T-helper 1 cell (primary cell): Measurements from ENCODE around the gene PDXP.
"Not testable (repeated sequence)": the region's sequence is repeated elsewhere in the genome, so short reads cannot be mapped to it uniquely, and the experiment has no call there.

Experiments used
- DNase-seq, 5 donors: peaks; one replicate each; pipeline ENCODE4 v3.0.0-alpha.2; 2012 to 2020
- total RNA-seq, 4 donors: gene quantifications; one replicate each; lab custom pipeline; 2026; lab: John Stamatoyannopoulos, UW

The PDXP gene, protein sequence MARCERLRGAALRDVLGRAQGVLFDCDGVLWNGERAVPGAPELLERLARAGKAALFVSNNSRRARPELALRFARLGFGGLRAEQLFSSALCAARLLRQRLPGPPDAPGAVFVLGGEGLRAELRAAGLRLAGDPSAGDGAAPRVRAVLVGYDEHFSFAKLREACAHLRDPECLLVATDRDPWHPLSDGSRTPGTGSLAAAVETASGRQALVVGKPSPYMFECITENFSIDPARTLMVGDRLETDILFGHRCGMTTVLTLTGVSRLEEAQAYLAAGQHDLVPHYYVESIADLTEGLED
- 0 to 0.36 (median 0.08) reads per million in 4 donors for total RNA-seq

DNA sequence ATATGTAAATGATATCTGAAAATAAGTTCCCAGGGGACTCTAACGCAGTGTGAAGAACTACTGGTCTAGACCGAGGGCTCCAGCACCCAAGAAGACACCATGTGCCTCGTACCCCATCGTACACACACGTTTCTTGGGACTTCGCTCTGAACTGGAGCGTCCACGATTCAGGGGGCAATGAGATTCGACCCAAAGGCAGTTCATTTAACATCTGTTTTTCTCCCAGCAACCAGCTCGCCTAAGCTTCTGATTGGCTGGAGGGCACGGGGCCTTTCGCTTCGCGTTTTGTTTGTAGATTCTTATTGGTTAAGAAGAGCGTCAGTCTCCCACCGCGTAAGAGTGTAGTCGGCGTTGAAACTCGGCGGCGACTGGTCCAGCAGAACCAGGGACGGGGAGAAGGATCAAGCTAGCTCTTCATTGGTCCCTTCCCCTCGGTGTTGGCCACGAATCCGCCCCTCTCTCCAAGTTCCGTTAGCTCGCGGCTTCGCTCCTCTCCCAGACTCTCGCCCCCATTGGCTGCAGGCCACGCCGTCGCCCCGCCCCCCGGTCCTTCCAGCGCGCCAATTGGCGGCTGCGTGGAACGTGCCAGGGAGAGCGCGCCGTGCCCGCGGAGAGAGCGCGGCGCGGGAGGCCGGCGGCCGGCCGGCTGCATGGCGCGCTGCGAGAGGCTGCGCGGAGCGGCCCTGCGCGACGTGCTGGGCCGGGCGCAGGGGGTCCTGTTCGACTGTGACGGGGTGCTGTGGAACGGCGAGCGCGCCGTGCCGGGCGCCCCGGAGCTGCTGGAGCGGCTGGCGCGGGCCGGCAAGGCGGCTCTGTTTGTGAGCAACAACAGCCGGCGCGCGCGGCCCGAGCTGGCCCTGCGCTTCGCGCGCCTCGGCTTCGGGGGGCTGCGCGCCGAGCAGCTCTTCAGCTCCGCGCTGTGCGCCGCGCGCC, at the start of gene PDXP:
TSS of gene PDXP (plus strand) at position 591 of the 933 bp plus-strand sequence. CDS start at position 651, 60 bp downstream.
- peak; percentile 94 to 99 (median 97) for DNase-seq

DNA sequence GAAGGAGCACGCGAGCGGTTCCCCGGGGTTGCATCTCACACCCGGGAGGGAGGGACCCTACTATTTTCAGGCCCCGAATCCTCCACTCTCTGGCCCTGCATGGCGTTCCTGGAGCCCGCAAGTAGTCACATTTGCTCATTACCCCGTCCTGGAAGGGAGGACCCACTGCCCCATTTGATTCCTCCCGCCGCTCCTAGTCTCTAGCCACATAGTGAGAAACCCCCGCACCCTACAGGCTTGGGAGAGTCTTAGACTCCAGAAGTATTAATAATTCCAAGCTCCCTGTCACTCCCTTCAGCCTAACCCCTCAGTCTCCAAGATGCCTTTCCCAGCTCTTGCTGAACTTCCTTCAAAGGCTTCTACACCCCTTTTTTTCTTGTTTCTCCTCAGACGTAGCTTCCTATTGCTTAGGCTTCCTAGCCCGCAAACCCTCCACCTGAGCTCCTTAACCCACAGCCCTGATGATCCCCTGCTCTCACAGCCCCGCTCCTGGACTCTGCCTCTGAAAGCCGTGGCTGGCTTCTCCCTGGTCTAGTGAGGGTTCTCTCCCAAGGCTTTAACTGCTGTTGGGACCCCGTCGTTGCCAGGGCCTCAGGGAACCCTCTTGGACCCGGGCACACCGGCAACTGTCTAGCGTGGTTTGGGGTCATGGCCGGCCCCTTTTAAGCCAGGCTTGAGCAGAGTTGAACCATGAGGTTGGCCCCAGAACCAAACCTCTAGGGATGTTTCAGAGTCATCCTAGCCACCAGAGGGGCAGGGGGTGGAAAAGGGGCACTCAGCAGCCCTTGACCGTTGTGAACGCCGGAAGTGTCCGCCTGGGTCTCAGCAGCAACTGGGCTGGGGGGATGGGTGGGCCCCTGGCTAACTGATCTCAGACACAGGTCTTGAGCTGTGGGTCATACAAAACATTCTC, 49.0 kb upstream of the PDXP start:
- no peak for DNase-seq

DNA sequence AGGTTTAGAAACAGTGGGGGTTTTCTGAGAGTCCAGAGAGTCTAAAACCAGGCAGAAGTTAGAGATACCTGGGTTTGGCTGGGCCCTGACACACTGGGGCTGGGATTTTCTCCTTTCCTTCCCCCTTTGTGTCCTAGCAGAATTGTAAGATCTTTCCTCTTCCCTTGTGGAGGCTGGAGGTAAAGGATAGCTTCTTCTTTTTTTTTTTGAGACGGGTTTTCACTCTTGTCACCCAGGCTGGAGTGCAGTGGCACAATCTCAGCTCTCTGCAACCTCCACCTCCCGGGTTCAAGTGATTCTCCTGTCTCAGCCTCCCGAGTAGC, 48.4 kb upstream of the PDXP start:
- DNase-seq, result not testable (repeated sequence)

DNA sequence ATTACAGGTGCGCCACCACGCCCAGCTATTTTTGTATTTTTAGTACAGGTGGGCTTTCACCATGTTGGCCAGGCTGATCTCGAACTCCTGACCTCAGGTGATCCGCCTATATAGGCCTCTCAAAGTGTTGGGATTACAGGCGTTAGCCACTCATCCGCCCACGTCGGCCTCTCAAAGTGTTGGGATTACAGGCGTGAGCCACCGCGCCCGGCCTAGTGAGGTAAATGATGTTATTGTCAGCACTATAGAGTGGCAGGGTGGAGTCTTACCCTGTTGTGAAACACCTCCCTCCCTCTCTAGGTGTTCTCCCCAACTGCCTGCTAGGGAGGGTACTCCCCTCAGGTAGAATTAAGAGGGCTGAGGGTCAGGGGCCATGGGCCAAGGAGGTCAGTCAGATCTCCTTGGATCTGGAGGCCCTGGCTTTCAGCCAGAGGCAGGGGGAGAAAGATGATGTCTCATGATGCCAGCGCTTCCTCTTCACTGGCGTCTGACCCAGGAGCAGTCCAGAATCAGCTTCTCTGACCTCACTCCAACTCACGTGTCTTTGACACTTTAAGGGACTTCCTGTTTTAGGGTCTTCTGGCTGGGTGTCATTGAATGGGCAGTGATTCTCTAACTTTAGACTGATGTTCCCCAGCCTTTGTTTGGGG, 47.9 kb upstream of the PDXP start:
- no peak for DNase-seq

DNA sequence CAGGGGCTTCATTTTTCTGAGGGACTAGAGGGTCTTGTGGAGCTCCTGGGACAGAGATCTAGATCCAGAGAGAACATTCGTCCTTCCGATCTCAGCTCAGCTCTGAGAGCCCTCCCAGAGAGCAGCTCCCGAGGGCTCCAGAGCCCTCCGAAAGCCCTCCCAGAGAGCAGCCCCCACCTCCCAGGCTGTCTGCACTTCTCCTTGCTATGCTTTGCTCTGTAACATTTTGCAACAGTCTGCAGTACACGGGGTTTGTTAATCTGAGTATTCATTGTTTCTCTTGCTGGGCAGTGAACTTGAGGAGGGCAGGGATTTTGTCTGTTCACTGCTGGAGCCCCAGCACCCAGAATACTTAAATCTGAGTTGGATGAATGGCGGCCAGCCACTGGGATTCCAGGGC, 47.3 kb upstream of the PDXP start:
- no peak for DNase-seq

DNA sequence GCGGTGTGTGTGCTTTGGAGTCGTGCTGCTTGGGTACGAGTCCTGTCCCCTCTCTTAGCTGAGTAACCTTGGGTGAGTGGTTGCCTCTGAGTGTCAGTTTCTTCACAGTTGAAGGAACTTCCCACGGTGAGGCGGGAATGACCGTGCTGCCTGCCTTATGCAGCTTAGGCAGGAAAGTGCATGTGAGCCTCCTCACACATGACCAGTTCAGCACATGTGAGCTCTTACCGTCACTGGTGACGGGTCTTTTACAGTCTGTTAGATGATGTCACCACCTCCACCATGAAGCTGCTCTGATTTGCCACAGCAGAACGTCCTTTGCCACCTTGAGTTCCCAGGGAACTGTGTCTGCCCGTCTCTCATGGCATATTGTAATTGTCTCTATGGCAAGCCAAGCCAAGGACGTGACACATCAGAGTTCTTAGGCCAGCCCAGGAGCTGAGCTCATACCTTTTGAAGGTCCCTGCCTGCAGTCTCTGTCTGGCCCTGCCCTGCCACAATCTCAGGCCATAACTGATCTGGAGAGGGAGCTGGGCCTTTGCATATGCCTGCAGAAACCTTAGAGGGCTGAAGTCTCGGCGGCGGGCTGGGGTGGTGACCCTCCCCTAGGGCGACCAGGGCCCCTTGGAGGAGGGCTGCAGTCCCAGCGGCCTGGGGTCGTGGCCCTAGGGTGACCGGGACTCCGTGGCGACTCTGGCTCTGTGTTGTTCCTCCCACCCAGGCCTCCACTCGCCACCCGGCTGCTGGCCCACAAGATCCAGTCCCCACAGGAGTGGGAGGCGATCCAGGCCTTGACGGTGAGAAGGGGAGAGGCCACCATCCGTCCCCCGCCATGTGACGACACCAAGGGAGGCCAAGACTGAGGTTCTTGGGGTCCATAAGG, 42.1 kb upstream of the PDXP start:
- no peak for DNase-seq

DNA sequence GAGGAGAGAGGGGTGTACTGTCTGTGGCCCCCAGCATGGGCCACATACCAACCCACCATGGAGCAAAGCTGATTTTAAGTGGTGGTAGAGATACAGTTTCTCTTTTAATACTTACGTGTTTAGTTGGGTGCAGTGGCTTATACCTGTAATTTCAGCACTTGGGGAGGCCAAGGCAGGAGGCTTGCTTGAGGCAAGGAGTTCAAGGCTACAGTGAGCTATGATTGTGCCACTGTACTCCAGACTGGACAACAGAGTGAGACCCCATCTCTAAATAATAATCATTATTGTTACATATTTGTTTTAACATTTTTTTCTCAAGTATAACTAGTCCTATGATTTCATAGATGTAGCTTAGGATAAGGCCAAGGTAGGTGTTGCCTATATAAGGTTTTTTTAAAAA, 41.1 kb upstream of the PDXP start:
- no peak for DNase-seq

DNA sequence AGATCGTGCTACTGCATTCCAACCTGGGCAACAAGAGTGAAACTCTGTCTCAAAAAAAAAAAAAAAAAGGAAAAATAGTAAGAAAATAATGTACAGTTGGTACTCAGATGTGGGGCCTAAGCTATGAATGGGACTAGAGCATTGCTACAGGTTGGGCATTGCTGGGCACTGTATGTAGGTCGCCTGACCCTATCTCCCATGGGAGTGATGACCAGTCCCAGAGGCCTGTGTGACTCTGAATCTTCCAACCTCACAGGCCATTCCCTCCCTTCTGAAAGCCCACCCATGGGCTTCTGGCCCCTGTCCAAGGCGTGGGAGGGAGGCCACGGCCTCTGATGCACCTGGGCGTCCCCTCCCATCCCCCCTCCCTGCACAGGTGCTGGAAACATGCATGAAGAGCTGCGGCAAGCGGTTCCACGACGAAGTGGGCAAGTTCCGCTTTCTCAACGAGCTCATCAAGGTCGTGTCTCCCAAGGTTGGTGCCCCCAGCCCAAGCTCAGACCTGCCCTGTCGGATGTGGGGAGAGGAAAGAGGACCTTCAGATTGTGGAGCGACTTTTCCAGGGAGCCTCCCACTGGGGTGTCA, 40.4 kb upstream of the PDXP start:
- no peak for DNase-seq

DNA sequence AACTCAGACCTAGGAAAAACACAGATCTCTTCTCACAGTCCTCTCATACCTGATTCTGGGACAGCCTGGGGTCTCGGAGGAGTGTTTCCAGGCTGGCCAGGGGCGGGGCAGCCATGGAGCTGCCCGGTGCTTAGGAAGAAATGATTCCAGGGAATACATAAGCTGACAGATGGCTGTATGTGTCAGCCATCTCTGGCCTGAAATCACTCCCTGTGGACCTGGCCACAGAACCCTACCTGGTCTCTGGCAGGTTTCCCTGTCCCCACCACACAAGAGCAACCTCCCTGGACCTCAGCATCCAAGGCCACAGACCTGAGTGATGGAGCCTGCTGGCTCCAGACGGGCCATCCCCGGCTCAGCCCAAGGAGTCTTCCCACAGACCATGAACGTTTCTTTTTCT, 39.8 kb upstream of the PDXP start:
- DNase-seq, result no peak

DNA sequence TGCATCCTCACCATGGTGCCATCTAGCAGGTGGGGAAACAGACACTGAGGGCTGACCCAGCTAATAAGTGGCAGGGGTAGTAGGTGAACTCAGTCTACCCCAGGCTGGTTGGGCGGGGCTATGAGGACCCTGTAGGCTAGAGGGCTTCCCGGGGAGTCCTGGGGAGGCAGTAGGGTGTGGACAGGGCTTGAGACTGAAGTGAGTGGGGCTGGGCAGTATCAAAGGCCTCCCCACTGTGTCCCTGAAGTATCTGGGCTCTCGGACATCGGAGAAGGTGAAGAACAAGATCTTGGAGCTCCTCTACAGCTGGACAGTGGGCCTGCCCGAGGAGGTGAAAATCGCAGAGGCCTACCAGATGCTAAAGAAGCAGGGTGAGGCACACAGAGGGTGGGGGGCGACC, 38.5 kb upstream of the PDXP start:
- no peak for DNase-seq

DNA sequence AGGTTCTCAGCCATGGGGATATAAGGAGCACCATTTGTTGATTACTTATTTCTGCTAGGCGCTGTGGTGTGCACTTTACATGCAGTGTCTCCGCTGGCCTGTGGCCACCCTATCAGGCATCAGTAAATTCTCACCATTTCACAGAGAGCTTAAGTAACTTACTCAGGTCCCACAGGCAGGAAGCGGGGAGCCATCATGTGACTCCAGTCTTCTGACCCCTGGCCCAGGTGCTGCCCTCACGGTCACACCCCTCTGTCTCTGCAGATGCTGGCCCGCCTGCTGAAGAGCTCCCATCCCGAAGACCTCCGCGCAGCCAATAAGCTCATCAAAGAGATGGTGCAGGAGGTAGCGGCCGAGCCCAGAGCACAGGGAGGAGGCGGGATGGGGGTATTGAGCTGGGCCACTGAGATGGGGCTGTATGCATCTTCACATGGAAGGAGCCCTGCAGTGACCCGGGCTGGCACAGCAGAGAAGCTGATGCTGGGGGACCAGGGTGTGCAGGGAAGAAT, 37.1 kb upstream of the PDXP start:
- DNase-seq, result no peak

DNA sequence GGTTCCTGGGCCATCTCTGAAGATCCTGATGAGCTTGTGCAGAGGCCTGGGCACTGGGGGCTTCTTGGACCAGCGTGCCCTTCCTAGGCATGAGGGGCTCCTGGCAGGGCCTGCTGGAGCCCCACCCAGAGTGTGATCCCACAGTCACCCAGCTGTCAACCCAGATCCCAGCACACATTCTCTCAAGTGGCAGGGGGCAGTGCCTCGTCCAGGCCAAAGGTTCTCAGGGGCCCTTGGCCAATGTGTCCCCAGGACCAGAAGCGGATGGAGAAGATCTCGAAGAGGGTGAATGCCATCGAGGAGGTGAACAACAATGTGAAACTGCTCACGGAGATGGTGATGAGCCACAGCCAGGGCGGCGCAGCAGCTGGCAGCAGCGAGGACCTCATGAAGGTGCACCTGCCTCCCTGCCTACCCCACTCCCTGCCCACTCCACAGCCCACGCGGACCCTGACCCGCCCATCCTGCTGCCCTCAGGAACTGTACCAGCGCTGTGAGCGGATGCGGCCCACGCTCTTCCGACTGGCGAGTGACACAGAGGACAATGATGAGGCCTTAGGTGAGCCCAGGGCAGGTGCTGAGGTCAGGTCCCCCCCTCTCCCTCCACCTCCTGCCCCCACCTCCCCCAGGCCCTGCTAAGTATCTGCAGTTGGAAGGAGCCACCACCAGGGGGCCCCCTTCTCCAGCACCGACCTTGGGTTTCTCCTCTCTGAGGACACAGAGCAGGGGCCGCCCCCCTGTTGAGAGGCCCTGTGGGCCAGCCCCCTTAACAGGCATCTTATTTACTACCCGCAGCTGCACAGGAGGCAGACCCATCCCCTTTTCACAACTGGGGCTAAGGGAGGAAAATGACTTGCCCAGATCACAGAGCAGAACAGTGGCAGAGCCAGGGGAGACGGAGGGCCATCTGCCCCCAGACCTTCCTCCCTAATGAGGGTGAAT, 35.2 kb upstream of the PDXP start:
- peak; percentile 56 to 71 (median 66) for DNase-seq

DNA sequence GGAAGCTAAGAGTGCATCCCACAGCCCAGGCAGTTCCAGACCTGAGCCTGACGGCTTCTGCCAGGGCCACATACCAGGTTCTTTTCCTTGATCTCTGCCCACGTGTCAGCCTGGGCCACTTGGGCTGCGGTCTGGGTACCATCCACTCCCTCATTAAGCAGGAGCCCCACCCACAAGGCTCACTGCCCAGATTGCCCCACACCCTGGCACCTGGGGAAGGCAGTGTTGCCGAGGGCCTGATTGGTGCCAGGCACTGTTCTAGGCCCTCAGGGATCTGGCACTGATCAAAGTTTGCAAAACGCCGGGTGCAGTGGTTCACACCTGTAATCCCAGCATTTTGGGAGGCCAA, 34.5 kb upstream of the PDXP start:
- no peak for DNase-seq

DNA sequence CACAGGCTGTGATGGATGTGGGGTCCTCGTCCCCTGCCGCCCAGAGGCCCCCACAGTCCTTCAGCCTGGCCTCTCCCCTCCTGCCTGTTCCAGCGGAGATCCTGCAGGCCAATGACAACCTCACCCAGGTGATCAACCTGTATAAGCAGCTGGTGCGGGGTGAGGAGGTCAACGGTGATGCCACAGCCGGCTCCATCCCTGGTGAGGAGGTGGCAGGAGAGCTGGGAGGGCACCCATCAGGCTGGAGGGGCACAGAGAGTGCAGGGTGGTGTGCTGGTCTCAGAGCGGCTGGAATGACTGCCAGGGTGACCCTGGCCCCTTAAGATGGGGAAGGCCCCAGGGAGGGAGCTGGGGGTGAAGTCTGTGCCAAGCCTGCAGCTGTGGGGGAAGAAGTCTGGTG, 33.6 kb upstream of the PDXP start:
- no peak for DNase-seq

DNA sequence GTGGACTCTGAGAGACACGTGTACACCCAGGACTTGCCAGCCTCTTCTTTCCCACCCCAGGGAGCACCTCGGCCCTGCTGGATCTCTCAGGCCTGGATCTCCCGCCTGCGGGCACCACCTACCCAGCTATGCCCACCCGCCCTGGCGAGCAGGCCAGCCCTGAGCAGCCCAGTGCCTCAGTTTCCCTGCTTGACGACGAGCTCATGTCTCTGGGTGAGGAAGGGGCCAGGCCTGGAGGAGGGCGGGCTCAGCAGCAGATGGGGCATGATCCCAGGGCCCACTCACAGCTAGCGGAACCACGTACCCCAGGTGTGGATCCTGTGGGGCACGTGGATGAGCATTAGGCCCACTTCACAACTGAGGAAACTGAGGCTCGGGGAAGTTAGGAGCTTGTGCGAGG, 32.8 kb upstream of the PDXP start:
- DNase-seq, result no peak

DNA sequence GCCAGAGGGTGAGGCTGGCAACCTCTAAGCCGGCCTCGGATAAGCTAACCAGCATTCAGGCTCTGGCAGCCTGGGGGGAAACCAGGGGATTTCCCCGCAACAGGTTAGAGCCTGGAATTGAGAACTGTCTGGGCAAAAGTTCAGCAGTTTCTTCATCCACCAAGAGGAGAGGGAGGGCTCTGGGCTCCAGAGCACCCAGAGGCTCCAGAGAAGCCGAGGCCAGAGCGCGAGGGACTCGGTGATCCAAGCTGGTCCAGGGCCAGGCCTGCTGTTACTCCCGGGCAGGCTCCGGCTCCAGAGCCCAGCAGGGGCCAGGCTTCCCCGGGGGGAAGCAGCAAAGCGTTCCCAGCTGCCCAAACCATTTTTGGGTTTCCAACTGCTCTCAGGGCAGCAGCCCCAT, 32.4 kb upstream of the PDXP start:
- DNase-seq, result no peak

DNA sequence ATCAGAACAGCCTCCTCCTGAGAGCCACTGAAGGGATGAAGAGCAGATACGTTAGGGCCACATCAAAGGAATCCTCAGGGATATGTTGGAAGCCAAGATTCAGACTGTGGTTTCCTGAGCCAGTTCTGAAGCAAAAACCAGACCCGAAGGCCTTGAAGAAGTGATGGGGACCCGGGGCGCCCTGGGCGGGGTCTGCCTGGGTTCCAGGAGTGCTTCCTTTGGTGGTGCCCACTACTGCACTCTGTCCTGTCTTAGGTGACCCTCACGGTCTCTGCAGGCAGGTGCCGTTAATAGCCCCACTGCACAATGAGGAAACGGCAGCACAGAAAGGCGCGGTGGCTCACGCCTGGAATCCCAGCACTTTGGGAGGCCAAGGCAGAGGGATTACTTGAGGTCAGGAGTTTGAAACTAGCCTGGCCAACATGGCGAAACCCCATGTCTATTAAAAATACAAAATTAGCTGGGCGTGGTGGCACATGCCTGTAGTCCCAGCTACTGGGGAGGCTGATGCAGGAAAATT, 31.9 kb upstream of the PDXP start:
- no peak for DNase-seq

DNA sequence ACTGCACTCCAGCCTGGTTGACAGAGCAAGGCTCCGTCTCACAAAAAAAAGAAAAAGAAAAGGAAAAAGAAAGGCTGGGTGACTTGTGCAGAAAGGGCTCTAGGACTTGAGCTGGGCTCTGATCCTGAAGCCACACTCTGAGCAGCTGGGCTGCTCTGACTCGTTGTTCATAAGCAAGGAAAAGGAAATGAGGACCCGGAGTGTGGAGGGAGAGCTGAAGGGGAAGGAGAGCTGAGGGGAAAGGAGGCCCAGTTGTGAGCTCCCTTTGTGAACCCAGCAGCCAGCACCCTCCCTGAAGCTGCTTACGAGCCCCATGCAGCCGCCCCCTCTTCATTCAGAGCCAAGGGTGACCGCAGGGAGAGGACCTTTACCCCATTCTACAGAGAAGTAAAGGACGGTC, 31.4 kb upstream of the PDXP start:
- DNase-seq, result no peak

DNA sequence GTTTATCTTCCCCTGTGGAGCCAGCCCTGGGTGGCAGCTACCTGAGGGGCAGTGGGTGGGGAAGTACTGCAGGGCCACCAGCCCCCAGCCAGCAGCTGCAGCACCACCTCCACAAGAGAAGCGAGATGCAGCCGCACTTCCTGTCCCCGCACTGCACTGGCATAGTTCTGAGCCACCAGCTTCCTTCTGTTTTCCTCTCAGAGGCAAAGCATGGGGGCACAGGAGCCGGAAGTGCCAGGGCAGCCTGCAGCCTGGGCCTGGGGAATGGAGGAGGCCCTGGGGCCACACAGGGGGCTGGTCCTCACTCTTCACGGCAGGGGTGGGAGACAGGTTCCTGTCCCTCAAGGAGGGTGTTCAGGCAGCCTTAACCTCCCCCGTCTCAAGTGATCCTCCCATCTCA, 31.0 kb upstream of the PDXP start:
- DNase-seq, result peak in 3 of 5 donors; percentile 43 to 71 (median 50)

DNA sequence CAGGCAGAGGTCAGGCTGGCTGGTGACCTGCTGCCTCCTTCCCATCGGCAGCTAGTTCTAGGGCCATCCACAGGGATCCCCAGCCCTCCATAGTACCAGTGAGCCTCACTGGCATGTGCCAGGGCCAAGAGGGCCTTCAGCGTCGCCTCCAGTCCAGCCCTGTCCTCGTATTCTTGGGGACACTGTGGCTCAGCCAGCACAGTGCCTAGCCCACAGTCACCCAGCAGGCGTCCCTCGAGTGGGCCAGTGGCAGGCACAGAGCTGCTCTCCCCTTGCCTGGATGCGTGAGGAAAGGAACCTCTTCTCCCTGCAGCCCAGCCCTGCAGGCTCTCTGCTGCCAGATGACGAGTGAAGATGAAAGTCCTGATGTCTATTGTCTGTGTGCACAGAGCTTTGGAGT, 29.7 kb upstream of the PDXP start:
- DNase-seq, result no peak
